K562 (cell line): Measurements from ENCODE around the gene CRY2. TPM values are rescaled to one million over a fixed set of nuclear protein-coding genes. Genes with fewer than 3 reads are reported as not detected.
A peak's percentile ranks its signal among the peaks of the same experiment; 100 is the strongest.

Experiments
- ATAC-seq: fragments of 200-7000 bp; cut with Tn5 transposase; 3 replicates; pipeline ENCODE4 v1.9.1; 2020; ENCODE audit warnings: moderate library complexity
- Bru-seq: library from RNA; stranded (reverse); fragments of 400-500 nt; gene quantifications from one replicate; lab custom pipeline; 2021; lab: Mats Ljungman, UMichigan
- BruChase-seq, 2 experiments: library from RNA; stranded (reverse); fragments of 400-500 nt; gene quantifications; one replicate each; lab custom pipeline; 2021; lab: Mats Ljungman, UMichigan
- BruUV-seq: library from RNA; stranded (reverse); fragments of 400-500 nt; replicated peaks from 2 replicates; lab custom pipeline; 2021; lab: Mats Ljungman, UMichigan
- CTCF ChIA-PET: fragments of 300-600 bp; formaldehyde crosslinking; extraction: SDS; loops from one replicate; lab custom pipeline; 2021; ENCODE audit warnings: low intra/inter-chr PET ratio; lab: Yijun Ruan, JAX
- POLR2A ChIA-PET: fragments of 300-600, 350-650 bp; sonication (Branson Sonifier 250); formaldehyde crosslinking; extraction: SDS; loops from one replicate; lab custom pipeline; 2021; ENCODE audit warnings: antibody characterized with exemption, inconsistent platforms; lab: Yijun Ruan, JAX
- DNase-seq, 4 experiments: peaks; one replicate each; pipeline versions ENCODE4 v3.0.0 to v3.0.0-alpha.2; 2011 to 2018; ENCODE audit warnings: low spot score in 3 of 4, mixed read lengths in 3 of 4; ENCODE audit errors: extremely low read depth in 1 of 4
- FAIRE-seq: peaks from 2 replicates; lab custom pipeline; 2011; peaks lifted over from hg19 to GRCh38; lab: Jason Lieb, UNC
- H2AFZ ChIP-seq: 2 replicates; pipeline ENCODE4 v1.6.0; 2011; ENCODE audit warnings: low read depth, low read length, control low read depth, inconsistent platforms
- H3K27ac ChIP-seq: fragments of 200-600 bp; 3 replicates; pipeline ENCODE4 v1.8.0; 2011; ENCODE audit warnings: low read depth, mild to moderate bottlenecking, control low read depth, inconsistent platforms, low read length, moderate library complexity, mixed read lengths; ENCODE audit errors: extremely low read depth
- H3K27me3 ChIP-seq, 2 experiments: fragments of 300-600 bp in 1 of 2; 2 replicates in 1 of 2; 3 replicates in 1 of 2; pipeline versions ENCODE4 v1.6.0 to v1.8.0; 2011; ENCODE audit warnings: inconsistent platforms in 2 of 2, low read length in 2 of 2, mild to moderate bottlenecking in 1 of 2, mixed read lengths in 1 of 2, moderate library complexity in 1 of 2; ENCODE audit not compliant: control insufficient read depth in 2 of 2, insufficient read depth in 2 of 2
- H3K36me3 ChIP-seq: fragments of 300-600 bp; 3 replicates; pipeline ENCODE4 v1.8.0; 2011; ENCODE audit warnings: mild to moderate bottlenecking, low read length, inconsistent platforms; ENCODE audit not compliant: control insufficient read depth, insufficient read depth
- H3K4me1 ChIP-seq, 2 experiments: fragments of 200-600 bp in 1 of 2; replicated peaks in 1 of 2; 2 replicates in 1 of 2; 3 replicates in 1 of 2; pipeline versions ENCODE4 v1.5.1 to v1.8.0; 2011; ENCODE audit warnings: inconsistent platforms in 2 of 2, low read length in 2 of 2, mild to moderate bottlenecking in 1 of 2, mixed read lengths in 1 of 2, moderate library complexity in 1 of 2; ENCODE audit not compliant: control insufficient read depth in 2 of 2, insufficient read depth in 2 of 2
- H3K4me2 ChIP-seq: 2 replicates; pipeline ENCODE4 v1.6.1; 2011; ENCODE audit warnings: low read length, control low read depth, inconsistent platforms, mixed read lengths; ENCODE audit not compliant: insufficient read depth
- H3K4me3 ChIP-seq: fragments of 200-600 bp; sonication (generic), shearing (Covaris generic); 2 replicates; pipeline ENCODE4 v1.5.1; 2016; ENCODE audit warnings: control low read depth, inconsistent platforms
- H3K79me2 ChIP-seq: fragments of 200-600 bp; 3 replicates; pipeline ENCODE4 v1.8.0; 2011; ENCODE audit warnings: low read length, inconsistent platforms; ENCODE audit not compliant: control insufficient read depth, insufficient read depth
- H3K9ac ChIP-seq, 2 experiments: 2 replicates each; pipeline versions ENCODE4 v1.6.0 to v1.6.1; 2011; ENCODE audit warnings: low read depth in 2 of 2, low read length in 2 of 2, control low read depth in 1 of 2, inconsistent platforms in 1 of 2, mild to moderate bottlenecking in 1 of 2, mixed read lengths in 1 of 2; ENCODE audit not compliant: insufficient read depth in 1 of 2
- H3K9me1 ChIP-seq: one replicate; pipeline ENCODE4 v1.6.0; 2011; ENCODE audit warnings: inconsistent platforms, mild to moderate bottlenecking, low read length, moderate library complexity; ENCODE audit not compliant: control insufficient read depth, insufficient read depth
- H3K9me3 ChIP-seq: replicated peaks from 2 replicates; pipeline ENCODE4 v1.5.1; 2011; ENCODE audit warnings: low read depth, low read length, inconsistent platforms; ENCODE audit not compliant: control insufficient read depth, insufficient read depth
- H4K20me1 ChIP-seq: replicated peaks from 2 replicates; pipeline ENCODE4 v1.6.1; 2011; ENCODE audit warnings: low read length, inconsistent platforms, mixed read lengths; ENCODE audit not compliant: control insufficient read depth, insufficient read depth
- CREBBP ChIP-seq: IDR thresholded peaks from one replicate; pipeline ENCODE4 v1.6.1; 2012; ENCODE audit warnings: low read depth, mild to moderate bottlenecking, control low read depth, inconsistent platforms, low read length
- PURB ChIP-seq: sonication (generic); formaldehyde crosslinking; IDR thresholded peaks from 2 replicates; pipeline ENCODE4 v1.9.0; 2021; ENCODE audit warnings: low read depth, mild to moderate bottlenecking, missing genetic modification reagents
- USF1 ChIP-seq: sonication (generic); formaldehyde crosslinking; IDR thresholded peaks from 2 replicates; pipeline ENCODE4 v1.9.0; 2022; ENCODE audit warnings: mild to moderate bottlenecking, missing genetic modification reagents
- ZKSCAN3 ChIP-seq: fragments of 250-450 bp; sonication (Bioruptor Pico); IDR thresholded peaks from 2 replicates; pipeline ENCODE4 v1.4.0; 2020
- WGBS: fragments of 100-300 bp; shearing (Covaris generic); methylation state at CpG from one replicate; pipeline ENCODE4 v1.1.6; 2016; ENCODE audit warnings: low coverage, mixed read lengths; ENCODE audit not compliant: insufficient coverage; ENCODE audit errors: missing lambda C conversion rate; 5-methylcytosine and 5-hydroxymethylcytosine counted together
- in situ Hi-C: fragments of 300-500 bp; cut with MboI; formaldehyde crosslinking; loops from 4 replicates; pipeline ENCODE4 v1.15.0; 2018; ENCODE audit warnings: inconsistent platforms, mixed read lengths
- intact Hi-C: fragments of 100-400 bp; cut with micrococcal nuclease; formaldehyde crosslinking; loops from 2 replicates; pipeline ENCODE4 v1.14.2; 2022
- long read RNA-seq, 3 experiments: library from polyadenylated mRNA in 2 of 3; library from RNA in 1 of 3; unstranded in 2 of 3; stranded (forward) in 1 of 3; transcript quantifications; one replicate each; pipeline ENCODE4 v2.0.0, GENCODE V29; 2019 to 2022
- polyA minus RNA-seq, 3 experiments: library from RNA; depleted of rRNA, polyadenylated mRNA; stranded (reverse); fragments of >200 nt; gene quantifications; 2 replicates each; pipeline ENCODE4 v1.2.3, GENCODE V29; 2011
- polyA plus RNA-seq, 8 experiments: library from polyadenylated mRNA; depleted of rRNA in 4 of 8; stranded (reverse) in 5 of 8; unstranded in 3 of 8; fragments of >200 nt; fragmentation: Nextera tagmentation in 2 of 8; fragmentation: Illumina TruSeq in 1 of 8; extraction: Ambion mirVana in 2 of 8; extraction: Trizol in 1 of 8; gene quantifications; 2 replicates each; pipeline versions ENCODE4 v1.2.1 to v1.2.3, GENCODE V29; 2011 to 2014; ENCODE audit warnings: inconsistent platforms in 1 of 8, missing spikeins in 1 of 8
- total RNA-seq, 7 experiments: library from RNA; depleted of rRNA in 6 of 7; stranded (reverse); fragments of >200 nt in 6 of 7; fragmentation: Illumina TruSeq in 2 of 7; extraction: Trizol in 2 of 7; gene quantifications; 2 replicates each; pipeline versions ENCODE4 v1.2.1 to v1.2.3, GENCODE V29; 2011 to 2021; ENCODE audit warnings: low replicate concordance in 1 of 7
- TF ChIP-seq, protein P1 (sequence below): fragments of 450-650 bp; formaldehyde crosslinking; IDR thresholded peaks from 2 replicates; pipeline ENCODE4 v1.4.0; 2020; ENCODE audit warnings: mild to moderate bottlenecking

Gene CRY2
- 74.3 and 112 TPM in 2 replicates for total RNA-seq (2011; cell fraction: chromatin; rRNA removed; ENCODE audit: low replicate concordance)
- 59.2 and 64.6 TPM in 2 replicates for total RNA-seq (2011; cell fraction: nucleolus; rRNA removed)
- total RNA-seq (2011; cell fraction: nucleoplasm; rRNA removed) = 69.7 and 90.4 TPM in 2 replicates
- total RNA-seq (2014; rRNA removed) = 15.1 and 18.3 TPM in 2 replicates
- 8.5 and 10.4 TPM in 2 replicates for total RNA-seq (2014; rRNA removed; fragmentation: Illumina TruSeq; extraction: Trizol)
- 10.9 and 13.3 TPM in 2 replicates for total RNA-seq (2015; rRNA removed; fragmentation: Illumina TruSeq; extraction: Trizol)
- 23.9 and 24.0 TPM in 2 replicates for total RNA-seq (2021)
- 15.8 and 21.7 TPM in 2 replicates for polyA plus RNA-seq (2011; rRNA removed)
- 16.3 and 16.9 TPM in 2 replicates for polyA plus RNA-seq (2011; cell fraction: cytosol; rRNA removed)
- polyA plus RNA-seq (2011; cell fraction: nucleus; rRNA removed) = 59.5 and 77.3 TPM in 2 replicates
- polyA plus RNA-seq (2012) = 10.6 and 11.5 TPM in 2 replicates
- 14.5 and 14.8 TPM in 2 replicates for polyA plus RNA-seq (2014; fragmentation: Illumina TruSeq; extraction: Trizol)
- 1 to 10 TPM; 2.3 to 3.3 TPM for polyA plus RNA-seq (2014; fragmentation: Nextera tagmentation; extraction: Ambion mirVana)
- 13.5 and 17.1 TPM in 2 replicates for polyA plus RNA-seq (2014; rRNA removed)
- 27.1 and 32.0 TPM in 2 replicates for polyA minus RNA-seq (2011; rRNA and poly(A)+ RNA removed)
- polyA minus RNA-seq (2011; cell fraction: cytosol; rRNA and poly(A)+ RNA removed) = 17.7 and 18.3 TPM in 2 replicates
- 28.8 and 31.0 TPM in 2 replicates for polyA minus RNA-seq (2011; cell fraction: nucleus; rRNA and poly(A)+ RNA removed)
- Bru-seq, nascent RNA = percentile 79 among the genes with signal in this experiment
- percentile 72 among the genes with signal in this experiment for BruChase-seq, experiment 1, labeled RNA remaining after a 2-hour chase
- BruChase-seq, experiment 2, labeled RNA remaining after a 6-hour chase = percentile 72 among the genes with signal in this experiment
- long read RNA-seq, experiment 1, full-length matches to known transcripts = 15 of 73 reads
- long read RNA-seq, experiment 1, partial matches to known transcripts = 53 of 73 reads
- long read RNA-seq, experiment 1, other reads (novel, unspliced or antisense) = 5 of 73 reads
- long read RNA-seq, experiment 2, full-length matches to known transcripts = 15 of 25 reads
- long read RNA-seq, experiment 2, partial matches to known transcripts = 0 of 25 reads
- long read RNA-seq, experiment 2, other reads (novel, unspliced or antisense) = 10 of 25 reads
- long read RNA-seq, experiment 3, full-length matches to known transcripts = 2 of 9 reads
- long read RNA-seq, experiment 3, partial matches to known transcripts = 2 of 9 reads
- long read RNA-seq, experiment 3, other reads (novel, unspliced or antisense) = 5 of 9 reads

DNA sequence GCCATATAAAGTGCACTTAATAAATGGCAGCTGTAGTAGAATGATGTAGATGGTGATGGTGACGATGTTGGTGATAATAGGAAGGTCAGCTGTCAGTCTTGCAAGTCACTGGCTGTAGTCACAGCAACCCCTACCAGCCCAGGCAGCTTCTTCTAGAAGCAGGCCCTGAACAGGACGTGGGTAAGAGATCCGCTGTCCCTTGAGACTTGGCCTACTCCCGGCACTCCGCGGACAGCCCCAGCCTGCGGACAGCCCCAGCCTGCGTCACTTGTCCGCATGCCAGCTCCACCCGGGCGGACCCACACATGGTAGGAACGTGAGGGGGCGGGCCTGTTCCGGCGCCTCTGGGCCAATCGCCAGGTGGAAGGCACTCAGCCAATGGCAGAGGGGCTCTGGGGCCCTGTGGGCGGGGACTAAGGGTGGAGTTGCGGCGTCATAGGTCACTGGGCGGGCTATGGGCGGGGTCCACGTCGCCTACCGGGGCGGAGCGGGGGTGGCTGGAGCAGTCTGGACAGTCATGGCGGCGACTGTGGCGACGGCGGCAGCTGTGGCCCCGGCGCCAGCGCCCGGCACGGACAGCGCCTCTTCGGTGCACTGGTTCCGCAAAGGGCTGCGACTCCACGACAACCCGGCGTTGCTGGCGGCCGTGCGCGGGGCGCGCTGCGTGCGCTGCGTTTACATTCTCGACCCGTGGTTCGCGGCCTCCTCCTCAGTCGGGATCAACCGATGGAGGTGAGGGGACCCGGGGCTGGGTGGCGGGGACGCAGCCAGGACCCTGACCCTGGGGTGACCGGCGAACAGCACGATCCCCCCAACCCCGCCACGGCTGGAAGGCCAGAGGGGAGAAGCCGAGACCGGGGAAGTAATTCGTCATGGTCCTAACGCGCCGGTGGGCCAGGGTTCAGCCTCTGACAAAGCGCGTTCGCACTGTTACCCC, at the start of gene CRY2:
CRY2 (plus strand) TSS at position 502 of the 937 bp plus-strand sequence; CDS start at position 518, 16 bp downstream.
- WGBS = 1% methylated on average over 53 of the region's 75 CpGs
- ATAC-seq = peak; percentile 94
- no TSS peak for BruUV-seq
- TF ChIP-seq ZKSCAN3 (CRISPR knock-in tag) = no peak
- peak; percentile 83 for TF ChIP-seq USF1 (CRISPR knock-in tag)
- TF ChIP-seq, protein P1, sequence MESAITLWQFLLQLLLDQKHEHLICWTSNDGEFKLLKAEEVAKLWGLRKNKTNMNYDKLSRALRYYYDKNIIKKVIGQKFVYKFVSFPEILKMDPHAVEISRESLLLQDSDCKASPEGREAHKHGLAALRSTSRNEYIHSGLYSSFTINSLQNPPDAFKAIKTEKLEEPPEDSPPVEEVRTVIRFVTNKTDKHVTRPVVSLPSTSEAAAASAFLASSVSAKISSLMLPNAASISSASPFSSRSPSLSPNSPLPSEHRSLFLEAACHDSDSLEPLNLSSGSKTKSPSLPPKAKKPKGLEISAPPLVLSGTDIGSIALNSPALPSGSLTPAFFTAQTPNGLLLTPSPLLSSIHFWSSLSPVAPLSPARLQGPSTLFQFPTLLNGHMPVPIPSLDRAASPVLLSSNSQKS (CRISPR knock-in tag) = no peak
- TF ChIP-seq CREBBP = no peak
- no peak for TF ChIP-seq PURB (CRISPR knock-in tag)

More for the DNA sequence above, at the start of gene CRY2:
- in situ Hi-C loops = no loop called here
- Histone ChIP-seq H3K27ac (peak within 1 kb of the TSS; percentile 88), H3K4me3 (peak within 1 kb of the TSS; percentile 100), H2AFZ (peak within 1 kb of the TSS; percentile 96), H3K79me2 (peaks cover 47% of the 10 kb centered on the region), H3K27me3 (no peaks in the 10 kb centered on the region), H3K9me3 (no peaks in the 10 kb centered on the region), H3K36me3 (peaks cover 18% of the 10 kb centered on the region; the same call in 2 of the 3 replicates), H3K4me1 (peaks cover 14 to 21% of the 10 kb centered on the region in 2 experiments), H3K4me2 (peak within 1 kb of the TSS; percentile 99), H4K20me1 (peaks cover 23% of the 10 kb centered on the region), H3K9me1 (no peaks in the 10 kb centered on the region), H3K9ac (peak within 1 kb of the TSS; percentile 88 to 99)
- FAIRE-seq = peak; percentile 80
- ChIA-PET CTCF (no interaction called here), POLR2A (interaction anchor here (0.5 to 2.1 kb wide), 11 partner anchors 10 to 513 kb away, joined by 3 to 7 read pairs (median 4); no protein-coding TSS in a partner anchor)
- peak; percentile 99 for DNase-seq
- intact Hi-C loops = loop anchor here (5.0 kb wide), 1 partner anchor 40 kb away; the partner anchor contains the start of gene SLC35C1
